Nephron progenitor cell (in vitro differentiated cells): Measurements from ENCODE around the gene CNTNAP5.

ENCODE experiments used
- DNase-seq: peaks from one replicate; pipeline ENCODE4 v3.0.0; 2021
- H3K27ac Mint-ChIP-seq: 2 replicates; pipeline ENCODE4 v1.8.0; 2021; ENCODE audit warnings: mild to moderate bottlenecking, moderate library complexity, mixed read lengths
- H3K27me3 Mint-ChIP-seq: 2 replicates; pipeline ENCODE4 v1.8.0; 2021; ENCODE audit warnings: mild to moderate bottlenecking, low read depth, mixed read lengths; ENCODE audit not compliant: poor library complexity
- H3K36me3 Mint-ChIP-seq: 2 replicates; pipeline ENCODE4 v1.8.0; 2021; ENCODE audit warnings: low read depth, mixed read lengths
- H3K4me1 Mint-ChIP-seq: 2 replicates; pipeline ENCODE4 v1.8.0; 2021; ENCODE audit warnings: mixed read lengths
- H3K4me3 Mint-ChIP-seq: 2 replicates; pipeline ENCODE4 v1.8.0; 2021; ENCODE audit warnings: mild to moderate bottlenecking, moderate library complexity, mixed read lengths
- H3K9me3 Mint-ChIP-seq: 2 replicates; pipeline ENCODE4 v1.8.0; 2021; ENCODE audit warnings: mild to moderate bottlenecking, moderate library complexity, mixed read lengths
- TF ChIP-seq, protein P1 (sequence below): fragments of 200-600 bp; sonication (generic); IDR thresholded peaks from 2 replicates; pipeline ENCODE4 v1.5.0; 2021; ENCODE audit warnings: antibody characterized with exemption

Gene CNTNAP5

DNA sequence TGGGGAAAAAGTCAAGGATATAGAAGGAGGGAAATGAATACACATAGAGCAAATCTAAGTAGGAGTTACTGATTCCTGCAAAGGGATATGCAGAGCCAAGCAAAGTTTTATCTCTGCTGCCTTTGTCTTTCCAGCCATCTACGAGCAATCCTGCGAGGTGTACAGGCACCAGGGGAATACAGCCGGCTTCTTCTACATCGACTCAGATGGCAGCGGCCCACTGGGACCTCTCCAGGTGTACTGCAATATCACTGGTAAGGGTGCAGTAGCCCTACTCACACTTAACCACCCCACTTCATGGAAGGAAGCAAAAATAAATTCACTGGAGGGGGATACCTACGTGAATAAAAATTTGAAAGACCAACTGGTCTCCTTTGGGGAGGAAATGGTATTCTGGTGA lies 584.6 kb downstream of the CNTNAP5 start:
- peaks cover 10% of the 10 kb centered on the region for H3K27me3 Mint-ChIP-seq
- H3K4me1 Mint-ChIP-seq = no peaks in the 10 kb centered on the region
- no peak for DNase-seq
- no peaks in the 10 kb centered on the region for H3K9me3 Mint-ChIP-seq
- no peak overlapping the region for H3K4me3 Mint-ChIP-seq
- no peak overlapping the region for H3K27ac Mint-ChIP-seq
- TF ChIP-seq, protein P1, sequence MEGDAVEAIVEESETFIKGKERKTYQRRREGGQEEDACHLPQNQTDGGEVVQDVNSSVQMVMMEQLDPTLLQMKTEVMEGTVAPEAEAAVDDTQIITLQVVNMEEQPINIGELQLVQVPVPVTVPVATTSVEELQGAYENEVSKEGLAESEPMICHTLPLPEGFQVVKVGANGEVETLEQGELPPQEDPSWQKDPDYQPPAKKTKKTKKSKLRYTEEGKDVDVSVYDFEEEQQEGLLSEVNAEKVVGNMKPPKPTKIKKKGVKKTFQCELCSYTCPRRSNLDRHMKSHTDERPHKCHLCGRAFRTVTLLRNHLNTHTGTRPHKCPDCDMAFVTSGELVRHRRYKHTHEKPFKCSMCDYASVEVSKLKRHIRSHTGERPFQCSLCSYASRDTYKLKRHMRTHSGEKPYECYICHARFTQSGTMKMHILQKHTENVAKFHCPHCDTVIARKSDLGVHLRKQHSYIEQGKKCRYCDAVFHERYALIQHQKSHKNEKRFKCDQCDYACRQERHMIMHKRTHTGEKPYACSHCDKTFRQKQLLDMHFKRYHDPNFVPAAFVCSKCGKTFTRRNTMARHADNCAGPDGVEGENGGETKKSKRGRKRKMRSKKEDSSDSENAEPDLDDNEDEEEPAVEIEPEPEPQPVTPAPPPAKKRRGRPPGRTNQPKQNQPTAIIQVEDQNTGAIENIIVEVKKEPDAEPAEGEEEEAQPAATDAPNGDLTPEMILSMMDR = no peak
- no peaks in the 10 kb centered on the region for H3K36me3 Mint-ChIP-seq

DNA sequence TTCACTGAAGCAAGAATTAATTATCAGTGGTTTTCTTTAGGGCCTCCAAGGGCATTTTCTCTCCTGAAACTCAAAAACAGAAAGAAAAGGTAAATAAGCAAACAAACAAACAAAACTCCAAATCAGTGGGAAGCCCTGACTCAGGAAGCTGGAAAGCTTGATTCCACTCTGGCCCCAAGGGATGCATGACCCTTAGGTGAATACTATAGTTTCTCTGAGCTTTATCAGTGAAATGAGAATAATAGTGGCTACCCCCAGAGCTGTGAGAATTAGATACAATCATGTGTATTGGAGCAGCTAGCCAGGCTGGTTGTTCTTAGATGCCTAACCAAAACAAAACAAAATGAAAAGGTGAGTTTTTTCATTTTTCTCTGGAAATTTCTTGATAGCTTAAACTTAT lies 585.1 kb downstream of the CNTNAP5 start:
- no peak overlapping the region for H3K4me3 Mint-ChIP-seq
- H3K36me3 Mint-ChIP-seq = no peaks in the 10 kb centered on the region
- no peaks in the 10 kb centered on the region for H3K4me1 Mint-ChIP-seq
- no peak overlapping the region for H3K27ac Mint-ChIP-seq
- no peaks in the 10 kb centered on the region for H3K9me3 Mint-ChIP-seq
- peaks cover 10% of the 10 kb centered on the region for H3K27me3 Mint-ChIP-seq
- TF ChIP-seq, protein P1 = no peak
- no peak for DNase-seq

DNA sequence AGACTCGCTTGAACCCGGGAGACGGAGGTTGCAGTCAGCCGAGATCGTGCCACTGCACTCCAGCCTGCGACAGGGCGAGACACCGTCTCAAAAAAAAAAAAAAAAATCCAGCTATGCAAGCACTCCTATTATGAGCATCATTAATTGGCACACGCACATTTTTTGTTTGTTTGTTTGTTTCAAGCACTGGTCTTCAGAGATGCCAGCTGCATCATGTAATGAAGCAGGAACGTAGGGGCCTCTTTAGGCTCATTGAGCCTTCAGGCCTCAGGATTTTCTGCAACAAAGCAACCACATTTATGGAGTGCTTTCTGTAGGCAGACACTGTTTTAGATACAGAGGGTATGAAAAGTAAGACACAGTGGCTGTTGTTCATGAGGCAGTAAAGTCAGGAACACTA lies 585.8 kb downstream of the CNTNAP5 start:
- no peak for DNase-seq
- H3K27me3 Mint-ChIP-seq = peaks cover 9% of the 10 kb centered on the region
- no peaks in the 10 kb centered on the region for H3K9me3 Mint-ChIP-seq
- no peak overlapping the region for H3K27ac Mint-ChIP-seq
- TF ChIP-seq, protein P1 = no peak
- H3K36me3 Mint-ChIP-seq = no peaks in the 10 kb centered on the region
- no peaks in the 10 kb centered on the region for H3K4me1 Mint-ChIP-seq
- no peak overlapping the region for H3K4me3 Mint-ChIP-seq

DNA sequence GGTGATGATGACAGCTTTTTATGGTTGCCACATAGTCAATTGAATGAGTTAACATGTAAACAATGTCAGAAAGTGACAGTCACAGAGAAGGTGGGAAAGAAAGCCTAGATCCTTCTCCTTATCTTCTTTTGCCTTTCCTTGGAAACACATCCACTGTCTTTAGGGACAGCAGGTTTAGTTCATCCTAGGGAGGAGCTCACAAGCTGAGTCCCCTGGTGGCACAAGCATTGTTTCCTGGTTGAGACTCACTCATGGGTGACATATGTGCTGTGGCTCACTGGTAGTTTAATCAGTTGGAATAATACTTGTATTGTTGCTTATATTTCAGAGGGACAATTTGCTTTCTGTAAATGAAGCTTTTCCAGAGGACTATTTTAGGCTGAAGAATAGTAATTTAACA lies 598.5 kb downstream of the CNTNAP5 start:
- Mint-ChIP-seq H3K27ac (no peak overlapping the region), H3K4me1 (peaks cover 9% of the 10 kb centered on the region), H3K36me3 (no peaks in the 10 kb centered on the region), H3K9me3 (no peaks in the 10 kb centered on the region), H3K4me3 (no peak overlapping the region), H3K27me3 (peaks cover 37% of the 10 kb centered on the region)
- TF ChIP-seq, protein P1 = no peak
- DNase-seq = no peak

DNA sequence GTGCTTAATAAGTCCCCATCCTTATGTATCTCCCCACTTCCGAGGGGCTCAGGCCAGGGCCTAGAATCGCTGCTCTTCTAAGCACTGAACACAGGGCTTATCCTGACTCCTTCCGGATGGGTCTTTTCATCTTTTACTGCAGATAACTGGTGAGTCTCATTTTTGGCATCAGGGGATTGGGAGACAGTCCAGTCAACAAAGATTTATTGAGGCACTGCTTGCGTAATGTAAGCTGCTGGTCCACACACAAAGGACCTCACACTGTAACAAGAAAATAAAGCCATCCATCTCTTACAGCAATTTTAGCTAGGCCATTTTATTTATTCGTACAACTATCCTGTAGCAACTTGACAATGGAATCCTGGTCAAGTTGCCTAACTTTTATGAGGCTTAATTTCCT lies 600.5 kb downstream of the CNTNAP5 start:
- peaks cover 3% of the 10 kb centered on the region for H3K9me3 Mint-ChIP-seq

DNA sequence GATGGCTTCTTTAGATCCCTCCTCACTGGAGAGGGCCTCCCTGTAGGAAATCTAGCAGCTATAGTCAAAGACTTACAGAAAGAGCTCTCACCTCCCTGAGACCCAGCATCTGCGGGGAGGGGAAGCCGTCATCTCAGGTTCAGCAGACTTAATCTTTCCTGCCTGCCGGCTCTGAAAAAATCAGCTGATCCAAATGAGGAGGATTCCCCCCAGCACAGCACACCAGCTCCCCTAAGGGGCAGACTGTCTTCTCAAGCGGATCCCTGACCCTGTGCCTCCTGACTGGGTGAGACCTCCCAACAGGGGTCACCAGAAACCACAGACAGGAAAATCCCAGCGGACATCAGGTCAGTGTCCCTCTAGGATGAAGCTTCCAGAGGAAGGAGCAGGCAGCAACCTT lies 601.9 kb downstream of the CNTNAP5 start:
- Mint-ChIP-seq H3K27ac (no peak overlapping the region), H3K4me1 (peaks cover 9% of the 10 kb centered on the region), H3K36me3 (no peaks in the 10 kb centered on the region), H3K4me3 (no peak overlapping the region), H3K27me3 (peaks cover 33% of the 10 kb centered on the region), H3K9me3 (peaks cover 10% of the 10 kb centered on the region)
- TF ChIP-seq, protein P1 = no peak
- DNase-seq = no peak

More for the DNA sequence above, 600.5 kb downstream of the CNTNAP5 start:
- H3K4me1 Mint-ChIP-seq = peaks cover 9% of the 10 kb centered on the region
- no peak for DNase-seq
- TF ChIP-seq, protein P1 = no peak
- peaks cover 33% of the 10 kb centered on the region for H3K27me3 Mint-ChIP-seq
- no peak overlapping the region for H3K27ac Mint-ChIP-seq
- H3K4me3 Mint-ChIP-seq = no peak overlapping the region
- H3K36me3 Mint-ChIP-seq = no peaks in the 10 kb centered on the region
